Astrocyte (in vitro differentiated cells and primary cell): ENCODE results near the gene FILIP1L. TPM values are rescaled to one million over a fixed set of nuclear protein-coding genes. Genes with fewer than 3 reads are reported as not detected.

Source experiments
- DNase-seq: peaks from one replicate; pipeline ENCODE4 v3.0.0-alpha.2; 2010; ENCODE audit warnings: low read depth
- FAIRE-seq: peaks from 2 replicates; lab custom pipeline; 2011; peaks lifted over from hg19 to GRCh38; lab: Jason Lieb, UNC
- H2AFZ ChIP-seq: 2 replicates; pipeline ENCODE4 v1.6.0; 2012; ENCODE audit warnings: low read depth, low read length, inconsistent platforms
- H3K27ac ChIP-seq: 2 replicates; pipeline ENCODE4 v1.5.1; 2011; ENCODE audit warnings: low read depth, low read length, inconsistent platforms
- H3K27me3 ChIP-seq: 2 replicates; pipeline ENCODE4 v1.6.0; 2011; ENCODE audit warnings: low read length, inconsistent platforms; ENCODE audit not compliant: insufficient read depth
- H3K36me3 ChIP-seq: 2 replicates; pipeline ENCODE4 v1.5.1; 2011; ENCODE audit warnings: low read length, inconsistent platforms; ENCODE audit not compliant: insufficient read depth
- H3K4me1 ChIP-seq: 2 replicates; pipeline ENCODE4 v1.5.1; 2011; ENCODE audit warnings: low read length, inconsistent platforms; ENCODE audit not compliant: insufficient read depth
- H3K4me2 ChIP-seq: 2 replicates; pipeline ENCODE4 v1.6.0; 2012; ENCODE audit warnings: low read length, inconsistent platforms
- H3K4me3 ChIP-seq: 2 replicates; pipeline ENCODE4 v1.5.1; 2011; ENCODE audit warnings: low read depth, mild to moderate bottlenecking, low read length, inconsistent platforms; ENCODE audit not compliant: insufficient read depth
- H3K79me2 ChIP-seq: 2 replicates; pipeline ENCODE4 v1.6.0; 2012; ENCODE audit warnings: mild to moderate bottlenecking, low read length, inconsistent platforms; ENCODE audit not compliant: insufficient read depth
- H3K9ac ChIP-seq: 2 replicates; pipeline ENCODE4 v1.6.0; 2012; ENCODE audit warnings: mild to moderate bottlenecking, low read length, inconsistent platforms
- H3K9me3 ChIP-seq: 2 replicates; pipeline ENCODE4 v1.5.1; 2012; ENCODE audit warnings: low read depth, mild to moderate bottlenecking, low read length, inconsistent platforms; ENCODE audit not compliant: insufficient read depth
- H4K20me1 ChIP-seq: 2 replicates; pipeline ENCODE4 v1.6.0; 2012; ENCODE audit warnings: low read length, inconsistent platforms; ENCODE audit not compliant: insufficient read depth
- H3K27ac Mint-ChIP-seq: one replicate; pipeline ENCODE4 v1.8.0; 2021; ENCODE audit warnings: mild to moderate bottlenecking, mixed read lengths; ENCODE audit not compliant: unreplicated experiment
- H3K27me3 Mint-ChIP-seq: one replicate; pipeline ENCODE4 v1.8.0; 2021; ENCODE audit warnings: low read depth, mixed read lengths; ENCODE audit not compliant: unreplicated experiment
- H3K36me3 Mint-ChIP-seq: one replicate; pipeline ENCODE4 v1.8.0; 2021; ENCODE audit warnings: low read depth, mixed read lengths; ENCODE audit not compliant: unreplicated experiment
- H3K4me1 Mint-ChIP-seq: one replicate; pipeline ENCODE4 v1.8.0; 2021; ENCODE audit warnings: low read depth, mixed read lengths; ENCODE audit not compliant: unreplicated experiment
- H3K4me3 Mint-ChIP-seq: one replicate; pipeline ENCODE4 v1.8.0; 2021; ENCODE audit warnings: mild to moderate bottlenecking, moderate library complexity, mixed read lengths; ENCODE audit not compliant: unreplicated experiment
- H3K9me3 Mint-ChIP-seq: one replicate; pipeline ENCODE4 v1.8.0; 2021; ENCODE audit warnings: mild to moderate bottlenecking, mixed read lengths; ENCODE audit not compliant: unreplicated experiment
- CTCF ChIP-seq: IDR thresholded peaks from 2 replicates; pipeline ENCODE4 v1.5.1; 2011; ENCODE audit warnings: low read depth, mild to moderate bottlenecking, inconsistent platforms, low read length, moderate library complexity; ENCODE audit not compliant: insufficient read depth
- EZH2 ChIP-seq: IDR thresholded peaks from 2 replicates; pipeline ENCODE4 v1.6.1; 2012; ENCODE audit warnings: mild to moderate bottlenecking, low read length, inconsistent platforms; ENCODE audit not compliant: insufficient read depth
- total RNA-seq: library from RNA; stranded (reverse); gene quantifications from 2 replicates; pipeline ENCODE4 v1.2.1, GENCODE V29; 2021

The FILIP1L gene
- total RNA-seq, 1 donor from 2014 or later = 209 TPM

DNA sequence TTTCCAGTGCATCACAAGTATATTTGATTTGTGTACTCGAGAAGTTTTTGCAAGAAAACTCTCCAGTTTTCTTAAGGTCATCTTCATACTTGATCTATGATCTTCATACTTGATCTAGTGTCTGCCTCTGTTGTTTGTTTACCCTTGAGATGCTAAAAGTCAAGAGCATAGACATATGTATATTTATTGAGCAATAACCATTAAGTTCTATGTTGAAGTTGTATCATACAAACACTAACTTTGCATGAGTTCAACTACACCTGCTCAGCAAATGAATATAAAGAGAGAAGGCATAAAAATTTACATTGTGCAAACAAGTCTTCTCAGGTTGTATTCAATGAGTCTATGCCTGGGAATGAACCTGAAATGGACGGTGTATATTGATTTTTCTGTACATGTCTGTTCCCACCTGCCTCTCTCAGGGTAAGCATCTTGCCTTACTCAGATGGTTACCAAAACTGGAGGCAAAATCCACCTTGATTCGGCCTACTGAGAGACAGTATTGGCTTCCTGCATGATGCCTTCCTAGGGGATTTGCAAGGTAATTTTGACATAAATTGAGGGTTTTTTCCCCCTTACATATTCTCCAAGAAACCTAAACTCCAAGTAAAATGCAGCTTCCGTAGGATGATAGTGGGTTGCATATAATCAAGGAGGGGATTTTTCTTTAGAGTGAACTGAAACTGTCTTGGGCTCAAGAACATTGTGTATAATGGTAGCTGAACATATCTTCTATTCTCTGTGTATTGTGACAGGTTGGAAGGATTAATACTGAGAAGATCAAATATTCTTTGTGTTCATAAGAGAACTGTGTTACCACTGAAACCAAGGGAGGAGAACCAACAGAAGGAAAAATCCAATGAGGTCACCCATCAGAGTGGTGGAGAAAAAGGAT, 110.4 kb downstream of the FILIP1L start:
- peaks cover 55% of the 10 kb centered on the region for H3K4me1 Mint-ChIP-seq
- Histone ChIP-seq H2AFZ (no peak overlapping the region), H3K4me2 (peak overlapping the region; percentile 48), H3K9ac (peak overlapping the region; percentile 13), H3K27me3 (no peaks in the 10 kb centered on the region), H4K20me1 (no peaks in the 10 kb centered on the region), H3K4me1 (peaks cover 29% of the 10 kb centered on the region), H3K27ac (peak overlapping the region; percentile 82), H3K4me3 (no peak overlapping the region), H3K36me3 (no peaks in the 10 kb centered on the region), H3K9me3 (no peaks in the 10 kb centered on the region), H3K79me2 (no peaks in the 10 kb centered on the region)
- TF ChIP-seq EZH2 (no peak), CTCF (no peak)
- H3K9me3 Mint-ChIP-seq = no peaks in the 10 kb centered on the region
- H3K27me3 Mint-ChIP-seq = no peaks in the 10 kb centered on the region
- no peaks in the 10 kb centered on the region for H3K36me3 Mint-ChIP-seq
- peak overlapping the region; percentile 0 for H3K27ac Mint-ChIP-seq
- FAIRE-seq = no peak
- DNase-seq = no peak
- H3K4me3 Mint-ChIP-seq = no peak overlapping the region

GRCh38 chr3:100002599-100003350, 111.5 kb downstream of the FILIP1L start:
- Mint-ChIP-seq H3K4me1 (peaks cover 51% of the 10 kb centered on the region), H3K27me3 (no peaks in the 10 kb centered on the region), H3K36me3 (no peaks in the 10 kb centered on the region), H3K27ac (peak overlapping the region; percentile 72), H3K4me3 (no peak overlapping the region), H3K9me3 (no peaks in the 10 kb centered on the region)
- H2AFZ ChIP-seq = no peak overlapping the region
- H3K79me2 ChIP-seq = no peaks in the 10 kb centered on the region
- no peak overlapping the region for H3K4me3 ChIP-seq
- TF ChIP-seq EZH2 (no peak), CTCF (no peak)
- DNase-seq = peak; percentile 100
- no peaks in the 10 kb centered on the region for H3K9me3 ChIP-seq
- peaks cover 29% of the 10 kb centered on the region for H3K4me1 ChIP-seq
- peak overlapping the region; percentile 48 for H3K4me2 ChIP-seq
- FAIRE-seq = peak; percentile 99
- H3K36me3 ChIP-seq = no peaks in the 10 kb centered on the region
- no peaks in the 10 kb centered on the region for H3K27me3 ChIP-seq
- H4K20me1 ChIP-seq = no peaks in the 10 kb centered on the region
- H3K9ac ChIP-seq = peak overlapping the region; percentile 55
- H3K27ac ChIP-seq = peak overlapping the region; percentile 82
